Keratinocyte (primary cell): ENCODE data around the gene GOLGB1.

Source experiments
- EZH2 ChIP-seq: IDR thresholded peaks from one replicate; pipeline ENCODE4 v1.6.1; 2012; ENCODE audit warnings: inconsistent platforms, mild to moderate bottlenecking, low read length, moderate library complexity
- TF ChIP-seq, protein P1 (sequence below), 3 experiments: IDR thresholded peaks in 1 of 3; conservative IDR thresholded peaks in 1 of 3; optimal IDR thresholded peaks in 1 of 3; 2 replicates in 2 of 3; 3 replicates in 1 of 3; pipeline versions ENCODE3 to v1.5.1; 2011; ENCODE audit warnings: low read length in 3 of 3, mild to moderate bottlenecking in 3 of 3, moderate library complexity in 2 of 3, control low read depth in 1 of 3, inconsistent platforms in 1 of 3; ENCODE audit not compliant: insufficient read depth in 2 of 3; ENCODE audit errors: extremely low read depth in 1 of 3

DNA sequence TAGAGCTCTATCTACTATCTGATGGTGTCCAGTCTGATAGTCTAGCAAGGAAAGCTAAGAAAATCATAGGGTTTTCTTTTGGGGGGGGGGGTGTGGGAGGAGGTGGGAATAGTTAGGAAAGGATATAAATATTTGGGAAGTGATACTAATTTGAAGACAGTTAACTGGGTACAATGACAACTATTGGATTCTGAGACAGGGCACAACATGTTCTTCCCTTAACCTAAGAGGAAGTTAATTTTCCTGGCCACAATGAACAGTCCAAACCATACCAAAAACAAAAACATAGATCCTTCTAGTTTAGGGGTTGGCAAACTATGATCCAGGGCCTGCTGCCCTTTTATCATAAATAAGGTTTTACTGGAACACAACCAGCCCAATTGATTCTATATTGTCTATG is 78.9 kb downstream of the GOLGB1 start:
- TF ChIP-seq, protein P1, sequence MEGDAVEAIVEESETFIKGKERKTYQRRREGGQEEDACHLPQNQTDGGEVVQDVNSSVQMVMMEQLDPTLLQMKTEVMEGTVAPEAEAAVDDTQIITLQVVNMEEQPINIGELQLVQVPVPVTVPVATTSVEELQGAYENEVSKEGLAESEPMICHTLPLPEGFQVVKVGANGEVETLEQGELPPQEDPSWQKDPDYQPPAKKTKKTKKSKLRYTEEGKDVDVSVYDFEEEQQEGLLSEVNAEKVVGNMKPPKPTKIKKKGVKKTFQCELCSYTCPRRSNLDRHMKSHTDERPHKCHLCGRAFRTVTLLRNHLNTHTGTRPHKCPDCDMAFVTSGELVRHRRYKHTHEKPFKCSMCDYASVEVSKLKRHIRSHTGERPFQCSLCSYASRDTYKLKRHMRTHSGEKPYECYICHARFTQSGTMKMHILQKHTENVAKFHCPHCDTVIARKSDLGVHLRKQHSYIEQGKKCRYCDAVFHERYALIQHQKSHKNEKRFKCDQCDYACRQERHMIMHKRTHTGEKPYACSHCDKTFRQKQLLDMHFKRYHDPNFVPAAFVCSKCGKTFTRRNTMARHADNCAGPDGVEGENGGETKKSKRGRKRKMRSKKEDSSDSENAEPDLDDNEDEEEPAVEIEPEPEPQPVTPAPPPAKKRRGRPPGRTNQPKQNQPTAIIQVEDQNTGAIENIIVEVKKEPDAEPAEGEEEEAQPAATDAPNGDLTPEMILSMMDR (optimal IDR thresholded peaks at IDR 0.05 in 1 of 3, IDR thresholded peaks at IDR 0.05 in 1 of 3, conservative IDR thresholded peaks at IDR 0.05 in 1 of 3; ENCODE audit: extremely low read depth in 1 of 3, insufficient read depth in 2 of 3, low read length in 3 of 3): no peak
- TF ChIP-seq EZH2: no peak
